ENCODE measurements around the gene SMAD2. TPM values are rescaled to one million over a fixed set of nuclear protein-coding genes. Genes with fewer than 3 reads are reported as not detected.

The SMAD2 gene
- total and polyA plus RNA-seq, 2 of the 8 experiments (the other 6 are each of a cell fraction or from before 2014, with no cell fraction given): 28.4 to 124 TPM

- no peak overlapping the region for H3K4ac ChIP-seq (replicated peaks; ENCODE audit: insufficient read length, low read depth, low read length)
- no peak overlapping the region for H4K5ac ChIP-seq (ENCODE audit: insufficient read length, low read depth, low read length)
- no peak overlapping the region for H3K23ac ChIP-seq (ENCODE audit: insufficient read length)
- no peak overlapping the region for H2BK15ac ChIP-seq (ENCODE audit: low read length)
- H3K27ac ChIP-seq (ENCODE audit: low read depth, low read length): no peak overlapping the region
- H2AK5ac ChIP-seq (ENCODE audit: low read depth, low read length): no peak overlapping the region
- no peaks in the 10 kb centered on the region for H3K36me3 ChIP-seq (ENCODE audit: control insufficient read depth in 2 of 4, insufficient read depth in 4 of 4, low read length in 3 of 4)
- H3K56ac ChIP-seq (replicated peaks; ENCODE audit: insufficient read length, low read depth, low read length): no peak overlapping the region
- H2BK5ac ChIP-seq (ENCODE audit: low read depth, low read length): no peak overlapping the region
- no peak overlapping the region for H3K9ac ChIP-seq (replicated peaks in 1 of 4; ENCODE audit: extremely low read depth in 1 of 4, low read depth in 3 of 4, low read length in 3 of 4)
- no peak overlapping the region for H2BK120ac ChIP-seq (replicated peaks; ENCODE audit: low read depth, low read length)
- no peaks in the 10 kb centered on the region for H4K20me1 ChIP-seq (replicated peaks in 1 of 2; ENCODE audit: control insufficient read depth in 1 of 2, insufficient read depth in 2 of 2, low read length in 2 of 2)
- no peak overlapping the region for H3K4me3 ChIP-seq (ENCODE audit: extremely low read depth in 1 of 4, insufficient read depth in 2 of 4, low read depth in 3 of 4, low read length in 4 of 4)
- H4K8ac ChIP-seq (ENCODE audit: extremely low read depth, insufficient read depth, low read length): no peak overlapping the region
- H3K79me2 ChIP-seq (ENCODE audit: control insufficient read depth in 1 of 2, insufficient read depth in 2 of 2, low read length in 2 of 2): no peaks in the 10 kb centered on the region
- 87% methylated on average over 2 of the region's 2 CpGs; no CpG with 5 or more reads in 1 of the 2 experiments for WGBS, 2 experiments (ENCODE audit: extremely low coverage in 1 of 2, insufficient coverage in 1 of 2, insufficient read length in 1 of 2, insufficient replicate concordance in 2 of 2, low coverage in 1 of 2, low lambda C conversion rate in 2 of 2, missing lambda C conversion rate in 1 of 2)
- H3K18ac ChIP-seq (ENCODE audit: extremely low read depth, low read length): no peak overlapping the region
- no peak overlapping the region for H3K4me2 ChIP-seq (ENCODE audit: insufficient read depth in 1 of 2, low read depth in 2 of 2, low read length in 2 of 2)
- no peaks in the 10 kb centered on the region for H3K9me3 ChIP-seq (ENCODE audit: insufficient read depth in 2 of 2, low read depth in 1 of 2, low read length in 1 of 2)
- no peaks in the 10 kb centered on the region for H3K23me2 ChIP-seq (ENCODE audit: low read depth, low read length)
- H3K79me1 ChIP-seq (ENCODE audit: low read depth, low read length): no peaks in the 10 kb centered on the region
- FAIRE-seq: no peak
- DNase-seq (ENCODE audit: low read depth in 1 of 2, low spot score in 2 of 2): no peak
- H3K4me1 ChIP-seq (replicated peaks in 1 of 4; ENCODE audit: control insufficient read depth in 3 of 4, insufficient read depth in 4 of 4, low read length in 3 of 4): peaks cover 0 to 6% (median 0%) of the 10 kb centered on the region in 4 experiments; a peak in 1 of 7 replicates
- no peak overlapping the region for H2AFZ ChIP-seq (ENCODE audit: low read length)
- no peaks in the 10 kb centered on the region for H3K27me3 ChIP-seq (replicated peaks in 1 of 4; ENCODE audit: control insufficient read depth in 3 of 4, extremely low read depth in 1 of 4, insufficient read depth in 3 of 4, low read length in 3 of 4)
- H3K14ac ChIP-seq (ENCODE audit: insufficient read length): no peak overlapping the region
- ChIA-PET POLR2A (ENCODE audit: partially characterized antibody) (interaction anchor here (0.7 to 0.8 kb wide), 2 partner anchors 19 to 59 kb away, joined by 3 read pairs; partner anchors contain the start of gene SMAD2), CTCF (ENCODE audit: partially characterized antibody) (interaction anchor here (1.9 kb wide), 1 partner anchor 47 kb away, joined by 5 read pairs; no protein-coding TSS in a partner anchor)
- H2BK12ac ChIP-seq (ENCODE audit: low read depth, low read length): no peak overlapping the region
- H2BK20ac ChIP-seq (ENCODE audit: low read length): no peak overlapping the region
- no peak overlapping the region for H4K91ac ChIP-seq (replicated peaks; ENCODE audit: insufficient read length, low read length)
- TF ChIP-seq USF2 (IDR thresholded peaks at IDR 0.05; ENCODE audit: low read length): no peak
- no peak for TF ChIP-seq RFX5 (IDR thresholded peaks at IDR 0.05; ENCODE audit: borderline replicate concordance, low read depth, low read length)
- TF ChIP-seq PHF8 (conservative IDR thresholded peaks at IDR 0.05; ENCODE audit: low read depth, low read length): no peak
Measured at GRCh38 chr18:47949202-47949601, 18.7 kb upstream of the SMAD2 start.
